ENCODE measurements around the gene UBE2J2.

The UBE2J2 gene

GRCh38 chr1:1228187-1228586, 45.5 kb downstream of the UBE2J2 start:
- Histone ChIP-seq H3K9me3 (ENCODE audit: insufficient read depth, low read depth, low read length) (no peaks in the 10 kb centered on the region), H3K36me3 (ENCODE audit: insufficient read depth, low read length) (peaks cover 40% of the 10 kb centered on the region), H3K27ac (ENCODE audit: low read depth, low read length) (no peak overlapping the region), H3K27me3 (ENCODE audit: insufficient read depth, low read length) (no peaks in the 10 kb centered on the region), H3K4me3 (ENCODE audit: low read length) (no peak overlapping the region), H3K4me1 (ENCODE audit: insufficient read depth, low read length) (0 out of 2 replicates have a peak, but pooled peaks cover 5% of the 10 kb centered on the region), H3K9ac (ENCODE audit: low read depth, low read length) (no peak overlapping the region)
- 97% methylated on average over 30 of the region's 30 CpGs for WGBS

- no peak overlapping the region for H3K27ac ChIP-seq (ENCODE audit: low read depth, low read length)
- no peak overlapping the region for H3K4me3 ChIP-seq (ENCODE audit: low read length)
- WGBS = 98% methylated on average over 25 of the region's 25 CpGs
- H3K4me1 ChIP-seq (ENCODE audit: insufficient read depth, low read length) = 0 out of 2 replicates have a peak, but pooled peaks cover 5% of the 10 kb centered on the region
- no peak overlapping the region for H3K9ac ChIP-seq (ENCODE audit: low read depth, low read length)
- H3K36me3 ChIP-seq (ENCODE audit: insufficient read depth, low read length) = peaks cover 48% of the 10 kb centered on the region
- H3K9me3 ChIP-seq (ENCODE audit: insufficient read depth, low read depth, low read length) = no peaks in the 10 kb centered on the region
- no peaks in the 10 kb centered on the region for H3K27me3 ChIP-seq (ENCODE audit: insufficient read depth, low read length)
These were observed 46.3 kb downstream of the UBE2J2 start for GRCh38 chr1:1227386-1227785.

GRCh38 chr1:1226566-1227362, 46.9 kb downstream of the UBE2J2 start:
- 96% methylated on average over 44 of the region's 44 CpGs for WGBS
- H3K27ac ChIP-seq (ENCODE audit: low read depth, low read length) = no peak overlapping the region
- H3K4me1 ChIP-seq (ENCODE audit: insufficient read depth, low read length) = 0 out of 2 replicates have a peak, but pooled peaks cover 5% of the 10 kb centered on the region
- no peak overlapping the region for H3K4me3 ChIP-seq (ENCODE audit: low read length)
- H3K27me3 ChIP-seq (ENCODE audit: insufficient read depth, low read length) = no peaks in the 10 kb centered on the region
- H3K9ac ChIP-seq (ENCODE audit: low read depth, low read length) = no peak overlapping the region
- peaks cover 53% of the 10 kb centered on the region for H3K36me3 ChIP-seq (ENCODE audit: insufficient read depth, low read length)
- H3K9me3 ChIP-seq (ENCODE audit: insufficient read depth, low read depth, low read length) = no peaks in the 10 kb centered on the region

- Histone ChIP-seq H3K9me3 (ENCODE audit: insufficient read depth, low read depth, low read length) (no peaks in the 10 kb centered on the region), H3K27me3 (ENCODE audit: insufficient read depth, low read length) (no peaks in the 10 kb centered on the region), H3K36me3 (ENCODE audit: insufficient read depth, low read length) (peaks cover 57% of the 10 kb centered on the region), H3K9ac (ENCODE audit: low read depth, low read length) (no peak overlapping the region), H3K4me1 (ENCODE audit: insufficient read depth, low read length) (0 out of 2 replicates have a peak, but pooled peaks cover 4% of the 10 kb centered on the region), H3K4me3 (ENCODE audit: low read length) (no peak overlapping the region), H3K27ac (ENCODE audit: low read depth, low read length) (no peak overlapping the region)
- 96% methylated on average over 18 of the region's 18 CpGs for WGBS
These were observed 47.7 kb downstream of the UBE2J2 start for GRCh38 chr1:1225913-1226312.

GRCh38 chr1:1225238-1225845, 48.3 kb downstream of the UBE2J2 start:
- 96% methylated on average over 34 of the region's 34 CpGs for WGBS
- no peaks in the 10 kb centered on the region for H3K4me1 ChIP-seq (ENCODE audit: insufficient read depth, low read length)
- H3K4me3 ChIP-seq (ENCODE audit: low read length) = no peak overlapping the region
- peaks cover 57% of the 10 kb centered on the region for H3K36me3 ChIP-seq (ENCODE audit: insufficient read depth, low read length)
- H3K27me3 ChIP-seq (ENCODE audit: insufficient read depth, low read length) = no peaks in the 10 kb centered on the region
- H3K9ac ChIP-seq (ENCODE audit: low read depth, low read length) = no peak overlapping the region
- no peak overlapping the region for H3K27ac ChIP-seq (ENCODE audit: low read depth, low read length)
- H3K9me3 ChIP-seq (ENCODE audit: insufficient read depth, low read depth, low read length) = no peaks in the 10 kb centered on the region

- no peak overlapping the region for H3K9ac ChIP-seq (ENCODE audit: low read depth, low read length)
- no peaks in the 10 kb centered on the region for H3K4me1 ChIP-seq (ENCODE audit: insufficient read depth, low read length)
- 95% methylated on average over 21 of the region's 21 CpGs for WGBS
- H3K9me3 ChIP-seq (ENCODE audit: insufficient read depth, low read depth, low read length) = no peaks in the 10 kb centered on the region
- H3K36me3 ChIP-seq (ENCODE audit: insufficient read depth, low read length) = peaks cover 55% of the 10 kb centered on the region
- H3K27ac ChIP-seq (ENCODE audit: low read depth, low read length) = no peak overlapping the region
- H3K4me3 ChIP-seq (ENCODE audit: low read length) = no peak overlapping the region
- H3K27me3 ChIP-seq (ENCODE audit: insufficient read depth, low read length) = no peaks in the 10 kb centered on the region
These were observed 49.8 kb downstream of the UBE2J2 start for GRCh38 chr1:1223891-1224290.

- no peak overlapping the region for H3K9ac ChIP-seq (ENCODE audit: low read depth, low read length)
- no peaks in the 10 kb centered on the region for H3K27me3 ChIP-seq (ENCODE audit: insufficient read depth, low read length)
- no peaks in the 10 kb centered on the region for H3K9me3 ChIP-seq (ENCODE audit: insufficient read depth, low read depth, low read length)
- H3K4me3 ChIP-seq (ENCODE audit: low read length) = no peak overlapping the region
- no peaks in the 10 kb centered on the region for H3K4me1 ChIP-seq (ENCODE audit: insufficient read depth, low read length)
- 96% methylated on average over 15 of the region's 15 CpGs for WGBS
- H3K27ac ChIP-seq (ENCODE audit: low read depth, low read length) = no peak overlapping the region
- peaks cover 56% of the 10 kb centered on the region for H3K36me3 ChIP-seq (ENCODE audit: insufficient read depth, low read length)
These were observed 50.3 kb downstream of the UBE2J2 start for GRCh38 chr1:1223321-1223720.

GRCh38 chr1:1222575-1223225, 51.0 kb downstream of the UBE2J2 start:
- H3K4me1 ChIP-seq (ENCODE audit: insufficient read depth, low read length) = no peaks in the 10 kb centered on the region
- no peaks in the 10 kb centered on the region for H3K9me3 ChIP-seq (ENCODE audit: insufficient read depth, low read depth, low read length)
- no peaks in the 10 kb centered on the region for H3K27me3 ChIP-seq (ENCODE audit: insufficient read depth, low read length)
- peaks cover 54% of the 10 kb centered on the region for H3K36me3 ChIP-seq (ENCODE audit: insufficient read depth, low read length)
- 96% methylated on average over 44 of the region's 44 CpGs for WGBS
- no peak overlapping the region for H3K27ac ChIP-seq (ENCODE audit: low read depth, low read length)
- no peak overlapping the region for H3K4me3 ChIP-seq (ENCODE audit: low read length)
- no peak overlapping the region for H3K9ac ChIP-seq (ENCODE audit: low read depth, low read length)

- no peak overlapping the region for H3K27ac ChIP-seq (ENCODE audit: low read depth, low read length)
- H3K9ac ChIP-seq (ENCODE audit: low read depth, low read length) = no peak overlapping the region
- H3K4me1 ChIP-seq (ENCODE audit: insufficient read depth, low read length) = no peaks in the 10 kb centered on the region
- no peaks in the 10 kb centered on the region for H3K9me3 ChIP-seq (ENCODE audit: insufficient read depth, low read depth, low read length)
- WGBS = 95% methylated on average over 30 of the region's 30 CpGs
- peaks cover 56% of the 10 kb centered on the region for H3K36me3 ChIP-seq (ENCODE audit: insufficient read depth, low read length)
- H3K27me3 ChIP-seq (ENCODE audit: insufficient read depth, low read length) = no peaks in the 10 kb centered on the region
- H3K4me3 ChIP-seq (ENCODE audit: low read length) = no peak overlapping the region
These were observed 51.6 kb downstream of the UBE2J2 start for GRCh38 chr1:1221887-1222574.

GRCh38 chr1:1220197-1220596, 53.5 kb downstream of the UBE2J2 start:
- 95% methylated on average over 24 of the region's 24 CpGs for WGBS
- peaks cover 52% of the 10 kb centered on the region for H3K36me3 ChIP-seq (ENCODE audit: insufficient read depth, low read length)
- no peaks in the 10 kb centered on the region for H3K4me1 ChIP-seq (ENCODE audit: insufficient read depth, low read length)
- H3K9ac ChIP-seq (ENCODE audit: low read depth, low read length) = no peak overlapping the region
- H3K4me3 ChIP-seq (ENCODE audit: low read length) = no peak overlapping the region
- no peak overlapping the region for H3K27ac ChIP-seq (ENCODE audit: low read depth, low read length)
- H3K9me3 ChIP-seq (ENCODE audit: insufficient read depth, low read depth, low read length) = no peaks in the 10 kb centered on the region
- H3K27me3 ChIP-seq (ENCODE audit: insufficient read depth, low read length) = no peaks in the 10 kb centered on the region

GRCh38 chr1:1219341-1219740, 54.3 kb downstream of the UBE2J2 start:
- Histone ChIP-seq H3K9ac (ENCODE audit: low read depth, low read length) (no peak overlapping the region), H3K27ac (ENCODE audit: low read depth, low read length) (no peak overlapping the region), H3K9me3 (ENCODE audit: insufficient read depth, low read depth, low read length) (no peaks in the 10 kb centered on the region), H3K27me3 (ENCODE audit: insufficient read depth, low read length) (no peaks in the 10 kb centered on the region), H3K36me3 (ENCODE audit: insufficient read depth, low read length) (peaks cover 45% of the 10 kb centered on the region), H3K4me1 (ENCODE audit: insufficient read depth, low read length) (no peaks in the 10 kb centered on the region), H3K4me3 (ENCODE audit: low read length) (no peak overlapping the region)
- WGBS = 97% methylated on average over 20 of the region's 20 CpGs

Measured in HUES64 (cell line).